GM23248 (cell line): ENCODE results near the gene CSPG4. TPM values are rescaled to one million over a fixed set of nuclear protein-coding genes. Genes with fewer than 3 reads are reported as not detected.
"Not testable (repeated sequence)": the region's sequence is repeated elsewhere in the genome, so short reads cannot be mapped to it uniquely, and the experiment has no call there.

ENCODE experiments used
- DNase-seq: peaks from one replicate; pipeline ENCODE4 v3.0.0-alpha.2; 2015
- H2AFZ ChIP-seq: fragments of 200-600 bp; sonication (generic); 2 replicates; pipeline ENCODE4 v1.6.1; 2016; ENCODE audit warnings: antibody characterized with exemption
- H3F3A ChIP-seq: fragments of 200-600 bp; sonication (generic); 2 replicates; pipeline ENCODE4 v1.6.1; 2016; ENCODE audit warnings: mild to moderate bottlenecking, antibody characterized with exemption, mixed run types; ENCODE audit not compliant: insufficient read depth
- H3K27ac ChIP-seq: fragments of 200-600 bp; sonication (generic); 2 replicates; pipeline ENCODE4 v1.5.1; 2016; ENCODE audit warnings: mild to moderate bottlenecking
- H3K27me3 ChIP-seq: fragments of 200-600 bp; sonication (generic); replicated peaks from 2 replicates; pipeline ENCODE4 v1.6.1; 2016; ENCODE audit warnings: mild to moderate bottlenecking; ENCODE audit not compliant: insufficient read depth
- H3K36me3 ChIP-seq: fragments of 200-600 bp; sonication (generic); 2 replicates; pipeline ENCODE4 v1.6.1; 2016; ENCODE audit warnings: low read depth, mild to moderate bottlenecking
- H3K4me1 ChIP-seq: fragments of 200-600 bp; sonication (generic); 2 replicates; pipeline ENCODE4 v1.6.1; 2016; ENCODE audit warnings: mild to moderate bottlenecking; ENCODE audit not compliant: insufficient read depth
- H3K4me2 ChIP-seq: fragments of 200-600 bp; sonication (generic); one replicate; pipeline ENCODE4 v1.6.1; 2016; ENCODE audit warnings: mild to moderate bottlenecking; ENCODE audit not compliant: unreplicated experiment
- H3K4me3 ChIP-seq: fragments of 200-600 bp; sonication (generic); 2 replicates; pipeline ENCODE4 v1.5.1; 2016; ENCODE audit warnings: mild to moderate bottlenecking
- H3K79me2 ChIP-seq: fragments of 200-600 bp; sonication (generic); 2 replicates; pipeline ENCODE4 v1.6.1; 2016; ENCODE audit warnings: mild to moderate bottlenecking; ENCODE audit not compliant: insufficient read depth
- H3K9ac ChIP-seq: fragments of 200-600 bp; sonication (generic); 2 replicates; pipeline ENCODE4 v1.6.1; 2016; ENCODE audit warnings: mild to moderate bottlenecking
- H3K9me2 ChIP-seq: fragments of 200-600 bp; sonication (generic); 2 replicates; pipeline ENCODE4 v1.6.1; 2016; ENCODE audit warnings: mixed run types, mild to moderate bottlenecking, moderate library complexity; ENCODE audit not compliant: insufficient read depth
- H3K9me3 ChIP-seq: fragments of 200-600 bp; sonication (generic); one replicate; pipeline ENCODE4 v1.6.1; 2017; ENCODE audit warnings: low read depth
- H4K20me1 ChIP-seq: fragments of 200-600 bp; sonication (generic); 2 replicates; pipeline ENCODE4 v1.6.0; 2016; ENCODE audit not compliant: insufficient read depth
- EZH2 ChIP-seq: fragments of 200-600 bp; sonication (generic); IDR thresholded peaks from 2 replicates; pipeline ENCODE4 v1.6.1; 2018; ENCODE audit warnings: antibody characterized with exemption, mild to moderate bottlenecking; ENCODE audit not compliant: insufficient read depth, poor library complexity, severe bottlenecking
- EZH2phosphoT487 ChIP-seq: fragments of 200-600 bp; sonication (generic); IDR thresholded peaks from 2 replicates; pipeline ENCODE4 v1.6.1; 2018; ENCODE audit warnings: antibody characterized with exemption, moderate library complexity, mild to moderate bottlenecking, low read depth; ENCODE audit not compliant: insufficient read depth
- WGBS, 2 experiments: methylation state at CpG; one replicate each; pipeline ENCODE4 v1.1.6; 2015 to 2017; ENCODE audit warnings: low lambda C conversion rate in 2 of 2, low coverage in 1 of 2; ENCODE audit errors: missing lambda C conversion rate in 2 of 2; 5-methylcytosine and 5-hydroxymethylcytosine counted together
- in situ Hi-C: fragments of 300-500 bp; cut with MboI; formaldehyde crosslinking; loops from 2 replicates; pipeline ENCODE4 v1.15.0; 2020
- polyA plus RNA-seq: library from polyadenylated mRNA; unstranded; fragments of >200 nt; fragmentation: Nextera tagmentation; extraction: Ambion mirVana; gene quantifications from 2 replicates; pipeline ENCODE4 v1.2.1, GENCODE V29; 2016
- total RNA-seq: library from RNA; depleted of rRNA; stranded (reverse); fragments of >200 nt; shearing (Covaris generic); gene quantifications from 2 replicates; pipeline ENCODE4 v1.2.3, GENCODE V29; 2014

CSPG4 gene
- total and polyA plus RNA-seq, 2 experiments from 2014 or later = 5.3 to 25.8 TPM

GRCh38 chr15:75732177-75732808 lies 19.6 kb upstream of the CSPG4 start:
- no peak overlapping the region for H3K4me3 ChIP-seq
- no peak overlapping the region for H3K4me2 ChIP-seq
- no peaks in the 10 kb centered on the region for H3K79me2 ChIP-seq
- no peaks in the 10 kb centered on the region for H3F3A ChIP-seq
- H3K4me1 ChIP-seq = no peaks in the 10 kb centered on the region
- H3K9me2 ChIP-seq = no peaks in the 10 kb centered on the region
- DNase-seq = no peak
- 50 to 63% methylated on average over 10 to 16 of the region's 16 CpGs for WGBS, 2 experiments
- no peaks in the 10 kb centered on the region for H3K36me3 ChIP-seq
- H3K27me3 ChIP-seq = no peaks in the 10 kb centered on the region
- TF ChIP-seq EZH2phosphoT487 = no peak
- TF ChIP-seq EZH2 = no peak
- in situ Hi-C loops = no loop called here
- no peaks in the 10 kb centered on the region for H3K9me3 ChIP-seq
- no peak overlapping the region for H3K9ac ChIP-seq
- H3K27ac ChIP-seq = no peak overlapping the region
- H4K20me1 ChIP-seq = no peaks in the 10 kb centered on the region
- peak overlapping the region; percentile 63; the same call in 1 of the 2 replicates for H2AFZ ChIP-seq

GRCh38 chr15:75731248-75732151 lies 18.9 kb upstream of the CSPG4 start:
- Histone ChIP-seq H3F3A (no peaks in the 10 kb centered on the region), H3K36me3 (no peaks in the 10 kb centered on the region), H3K9me2 (no peaks in the 10 kb centered on the region), H3K27me3 (no peaks in the 10 kb centered on the region), H3K4me1 (no peaks in the 10 kb centered on the region), H3K9ac (no peak overlapping the region), H3K9me3 (no peaks in the 10 kb centered on the region), H3K4me3 (no peak overlapping the region), H4K20me1 (no peaks in the 10 kb centered on the region), H3K4me2 (no peak overlapping the region), H2AFZ (no peak overlapping the region), H3K27ac (no peak overlapping the region), H3K79me2 (no peaks in the 10 kb centered on the region)
- no peak for DNase-seq
- WGBS, 2 experiments = 44 to 50% methylated on average over 20 to 28 of the region's 28 CpGs
- in situ Hi-C loops = no loop called here
- TF ChIP-seq EZH2 = no peak
- no peak for TF ChIP-seq EZH2phosphoT487

GRCh38 chr15:75730376-75731247 lies 18.0 kb upstream of the CSPG4 start:
- H3K9me3 ChIP-seq, H4K20me1 ChIP-seq, H3K4me3 ChIP-seq, H3K4me1 ChIP-seq, H3K36me3 ChIP-seq, H3K9ac ChIP-seq, H3F3A ChIP-seq, H3K27ac ChIP-seq, H3K9me2 ChIP-seq, in situ Hi-C loops, H3K4me2 ChIP-seq, H3K79me2 ChIP-seq, DNase-seq, H2AFZ ChIP-seq, H3K27me3 ChIP-seq: not testable (repeated sequence)
- 89 to 91% methylated on average over 17 of the region's 17 CpGs for WGBS, 2 experiments

GRCh38 chr15:75729326-75730069 lies 16.9 kb upstream of the CSPG4 start:
- H3K27ac ChIP-seq = no peak overlapping the region
- H3K9me3 ChIP-seq = no peaks in the 10 kb centered on the region
- no peak for DNase-seq
- 74 to 75% methylated on average over 10 of the region's 10 CpGs for WGBS, 2 experiments
- no peaks in the 10 kb centered on the region for H3K4me1 ChIP-seq
- no peaks in the 10 kb centered on the region for H3K27me3 ChIP-seq
- no peak overlapping the region for H3K4me3 ChIP-seq
- no peak overlapping the region for H3K4me2 ChIP-seq
- H4K20me1 ChIP-seq = no peaks in the 10 kb centered on the region
- no peak for TF ChIP-seq EZH2
- TF ChIP-seq EZH2phosphoT487 = no peak
- in situ Hi-C loops = no loop called here
- H3K9ac ChIP-seq = no peak overlapping the region
- H2AFZ ChIP-seq = no peak overlapping the region
- no peaks in the 10 kb centered on the region for H3F3A ChIP-seq
- no peaks in the 10 kb centered on the region for H3K9me2 ChIP-seq
- no peaks in the 10 kb centered on the region for H3K79me2 ChIP-seq
- H3K36me3 ChIP-seq = no peaks in the 10 kb centered on the region
